Activated T-helper 1 cell treated with anti-CD3 and anti-CD28 coated beads, Interleukin-12 subunit alpha, Interleukin-12 subunit beta, Interleukin-2, Interleukin-4 antibody, amounts not matched to agents 30 ng/mL and 10 ng/mL and 1 ng/mL, durations not matched to agents 14 hours and 24 hours and 36 hours (primary cell): Measurements from ENCODE around the gene C2CD4A. TPM values are rescaled to one million over a fixed set of nuclear protein-coding genes. Genes with fewer than 3 reads are reported as not detected.

Experiments used
- DNase-seq: peaks from one replicate; pipeline ENCODE4 v3.0.0; 2021; ENCODE audit warnings: low spot score
- H3K27ac Mint-ChIP-seq: one replicate; pipeline ENCODE4 v1.8.0; 2021; ENCODE audit warnings: mild to moderate bottlenecking, mixed read lengths
- H3K27me3 Mint-ChIP-seq: one replicate; pipeline ENCODE4 v1.8.0; 2022; ENCODE audit warnings: mild to moderate bottlenecking, moderate library complexity, mixed read lengths; ENCODE audit not compliant: insufficient read depth
- H3K36me3 Mint-ChIP-seq: one replicate; pipeline ENCODE4 v1.8.0; 2021; ENCODE audit warnings: low read depth, mixed read lengths
- H3K4me1 Mint-ChIP-seq: one replicate; pipeline ENCODE4 v1.8.0; 2021; ENCODE audit warnings: low read depth, mixed read lengths
- H3K4me3 Mint-ChIP-seq: one replicate; pipeline ENCODE4 v1.8.0; 2021; ENCODE audit warnings: mild to moderate bottlenecking, moderate library complexity, mixed read lengths
- H3K9me3 Mint-ChIP-seq: one replicate; pipeline ENCODE4 v1.8.0; 2021; ENCODE audit warnings: mixed read lengths
- intact Hi-C: fragments of 100-400 bp; cut with micrococcal nuclease; formaldehyde crosslinking; loops from one replicate; pipeline ENCODE4 v1.15.1; 2024
- total RNA-seq: library from RNA; stranded (reverse); gene quantifications from 2 replicates; pipeline ENCODE4 v1.2.3, GENCODE V29; 2022

Gene C2CD4A
- total RNA-seq, 1 donor from 2014 or later: 0.13 TPM

- Mint-ChIP-seq H3K4me3 (no peak overlapping the region), H3K36me3 (no peaks in the 10 kb centered on the region), H3K27ac (peak overlapping the region; percentile 71), H3K9me3 (no peaks in the 10 kb centered on the region), H3K27me3 (no peaks in the 10 kb centered on the region), H3K4me1 (peaks cover 13% of the 10 kb centered on the region)
- DNase-seq: no peak
- intact Hi-C loops: loop anchor here (1.0 kb wide), 1 partner anchor 9 kb away; no protein-coding TSS in a partner anchor
Measured at GRCh38 chr15:62109982-62110851, 43.4 kb downstream of the C2CD4A start.

- H3K36me3 Mint-ChIP-seq: no peaks in the 10 kb centered on the region
- H3K27ac Mint-ChIP-seq: no peak overlapping the region
- H3K27me3 Mint-ChIP-seq: no peaks in the 10 kb centered on the region
- H3K9me3 Mint-ChIP-seq: no peaks in the 10 kb centered on the region
- no peak overlapping the region for H3K4me3 Mint-ChIP-seq
- H3K4me1 Mint-ChIP-seq: peaks cover 13% of the 10 kb centered on the region
- no peak for DNase-seq
- intact Hi-C loops: no loop called here
Measured at GRCh38 chr15:62112081-62112480, 45.3 kb downstream of the C2CD4A start.

- intact Hi-C loops: no loop called here
Measured at GRCh38 chr15:62112616-62113593, 46.1 kb downstream of the C2CD4A start.

GRCh38 chr15:62115847-62116246, 49.1 kb downstream of the C2CD4A start:
- Mint-ChIP-seq H3K27me3 (peaks cover 2% of the 10 kb centered on the region), H3K9me3 (no peaks in the 10 kb centered on the region), H3K27ac (no peak overlapping the region), H3K36me3 (no peaks in the 10 kb centered on the region), H3K4me1 (peaks cover 27% of the 10 kb centered on the region), H3K4me3 (no peak overlapping the region)
- intact Hi-C loops: no loop called here
- DNase-seq: no peak

More at GRCh38 chr15:62112616-62113593, 46.1 kb downstream of the C2CD4A start:
- Mint-ChIP-seq H3K36me3 (no peaks in the 10 kb centered on the region), H3K4me1 (peaks cover 13% of the 10 kb centered on the region), H3K27ac (no peak overlapping the region), H3K9me3 (no peaks in the 10 kb centered on the region), H3K4me3 (no peak overlapping the region), H3K27me3 (no peaks in the 10 kb centered on the region)
- no peak for DNase-seq

- intact Hi-C loops: loop anchor here (1.0 kb wide), 2 partner anchors 8 to 35 kb away; no protein-coding TSS in a partner anchor
- no peak for DNase-seq
- peak overlapping the region; percentile 60 for H3K27ac Mint-ChIP-seq
- no peak overlapping the region for H3K4me3 Mint-ChIP-seq
- no peaks in the 10 kb centered on the region for H3K9me3 Mint-ChIP-seq
- no peaks in the 10 kb centered on the region for H3K36me3 Mint-ChIP-seq
- peaks cover 35% of the 10 kb centered on the region for H3K4me1 Mint-ChIP-seq
- H3K27me3 Mint-ChIP-seq: peaks cover 2% of the 10 kb centered on the region
Measured at GRCh38 chr15:62118520-62119226, 51.9 kb downstream of the C2CD4A start.

GRCh38 chr15:62119227-62119864, 52.6 kb downstream of the C2CD4A start:
- H3K4me1 Mint-ChIP-seq: peaks cover 42% of the 10 kb centered on the region
- intact Hi-C loops: loop anchor here (1.0 kb wide), 2 partner anchors 9 to 34 kb away; no protein-coding TSS in a partner anchor
- peak overlapping the region; percentile 30 for H3K4me3 Mint-ChIP-seq
- peak overlapping the region; percentile 28 for H3K27ac Mint-ChIP-seq
- DNase-seq: peak; percentile 5
- no peaks in the 10 kb centered on the region for H3K36me3 Mint-ChIP-seq
- no peaks in the 10 kb centered on the region for H3K9me3 Mint-ChIP-seq
- peaks cover 2% of the 10 kb centered on the region for H3K27me3 Mint-ChIP-seq

- Mint-ChIP-seq H3K4me3 (no peak overlapping the region), H3K4me1 (peaks cover 47% of the 10 kb centered on the region), H3K36me3 (no peaks in the 10 kb centered on the region), H3K9me3 (no peaks in the 10 kb centered on the region), H3K27ac (peak overlapping the region; percentile 28), H3K27me3 (peaks cover 2% of the 10 kb centered on the region)
- DNase-seq: no peak
- intact Hi-C loops: loop anchor here (1.0 to 10.0 kb wide), 4 partner anchors 10 to 135 kb away; partner anchors contain the start of gene C2CD4A
Measured at GRCh38 chr15:62119874-62120273, 53.1 kb downstream of the C2CD4A start.

Other genes with a start within 250 kb of the C2CD4A start
- gene VPS13C, start 6.5 kb upstream of the C2CD4A start, total RNA-seq: 50.4 and 52.7 TPM in 2 replicates
- gene C2CD4B, start 98.3 kb downstream of the C2CD4A start, total RNA-seq: 0.78 and 0.83 TPM in 2 replicates